GM10266 (cell line): ENCODE results near the gene WBP2NL.
A peak's percentile ranks its signal among the peaks of the same experiment; 100 is the strongest.

Experiments
- DNase-seq: peaks from one replicate; pipeline ENCODE4 v3.0.0; 2012; ENCODE audit errors: extremely low spot score
- CTCF ChIP-seq: IDR thresholded peaks from 2 replicates; pipeline ENCODE4 v1.5.1; 2012; ENCODE audit warnings: mild to moderate bottlenecking, low read depth; ENCODE audit not compliant: control insufficient read depth, insufficient read depth; ENCODE audit errors: missing control alignments

WBP2NL gene

GRCh38 chr22:42074132-42074811 is 75.7 kb downstream of the WBP2NL start, which contains the start of gene PHETA2:
Gene PHETA2, plus strand, starts transcription at chr22:42074248. Its CDS starts 3,046 bp downstream, at chr22:42077294.
- DNase-seq: peak; percentile 70
- peak; percentile 29 for TF ChIP-seq CTCF

GRCh38 chr22:42074846-42075676 is 76.5 kb downstream of the WBP2NL start:
- no peak for DNase-seq
- no peak for TF ChIP-seq CTCF

DNA sequence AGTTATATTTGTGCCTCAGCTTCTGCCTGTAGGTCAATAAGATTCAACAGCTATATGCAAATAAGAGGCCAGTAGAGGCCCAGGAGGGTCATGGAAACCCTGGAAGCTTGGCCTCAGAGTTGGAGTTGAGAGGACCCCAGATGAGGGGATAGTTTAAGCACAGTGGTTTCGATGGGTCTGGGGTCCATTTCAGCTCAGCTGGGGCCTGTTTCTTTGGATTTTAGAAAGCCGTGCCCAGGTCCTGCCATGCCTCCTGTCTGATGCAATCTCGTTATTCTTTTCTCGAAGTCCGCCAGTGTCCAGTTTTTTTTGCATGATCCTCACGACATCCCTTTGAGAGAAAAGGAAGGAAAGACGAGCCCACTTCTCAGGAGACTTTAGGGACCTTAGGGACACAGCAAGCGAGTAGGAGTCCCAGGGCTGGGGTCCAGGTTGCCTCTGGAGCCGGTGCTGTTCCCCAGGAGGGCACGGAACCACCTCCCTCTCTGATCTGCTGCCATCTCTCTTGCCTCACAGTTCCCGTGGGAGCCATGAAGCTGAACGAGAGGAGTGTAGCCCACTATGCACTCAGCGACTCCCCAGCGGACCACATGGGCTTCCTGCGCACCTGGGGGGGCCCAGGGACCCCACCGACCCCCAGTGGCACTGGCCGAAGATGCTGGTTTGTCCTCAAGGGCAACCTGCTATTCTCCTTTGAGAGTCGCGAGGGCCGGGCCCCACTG is 78.3 kb downstream of the WBP2NL start:
- no peak for TF ChIP-seq CTCF
- no peak for DNase-seq

GRCh38 chr22:42077486-42078125 is 79.0 kb downstream of the WBP2NL start:
- no peak for DNase-seq
- no peak for TF ChIP-seq CTCF
